Stimulated activated CD8-positive, alpha-beta memory T cell treated with anti-CD3 and anti-CD28 coated beads, Interleukin-2, amount 100 ng/mL, for 1 hour (primary cell): ENCODE results near the gene LIN7C.
"Not testable (repeated sequence)": the region's sequence is repeated elsewhere in the genome, so short reads cannot be mapped to it uniquely, and the experiment has no call there.

Experiments
- DNase-seq, 2 donors: peaks; one replicate each; pipeline ENCODE4 v3.0.0-alpha.2; 2020; ENCODE audit warnings: low read depth in 2 of 2

Gene LIN7C

DNA sequence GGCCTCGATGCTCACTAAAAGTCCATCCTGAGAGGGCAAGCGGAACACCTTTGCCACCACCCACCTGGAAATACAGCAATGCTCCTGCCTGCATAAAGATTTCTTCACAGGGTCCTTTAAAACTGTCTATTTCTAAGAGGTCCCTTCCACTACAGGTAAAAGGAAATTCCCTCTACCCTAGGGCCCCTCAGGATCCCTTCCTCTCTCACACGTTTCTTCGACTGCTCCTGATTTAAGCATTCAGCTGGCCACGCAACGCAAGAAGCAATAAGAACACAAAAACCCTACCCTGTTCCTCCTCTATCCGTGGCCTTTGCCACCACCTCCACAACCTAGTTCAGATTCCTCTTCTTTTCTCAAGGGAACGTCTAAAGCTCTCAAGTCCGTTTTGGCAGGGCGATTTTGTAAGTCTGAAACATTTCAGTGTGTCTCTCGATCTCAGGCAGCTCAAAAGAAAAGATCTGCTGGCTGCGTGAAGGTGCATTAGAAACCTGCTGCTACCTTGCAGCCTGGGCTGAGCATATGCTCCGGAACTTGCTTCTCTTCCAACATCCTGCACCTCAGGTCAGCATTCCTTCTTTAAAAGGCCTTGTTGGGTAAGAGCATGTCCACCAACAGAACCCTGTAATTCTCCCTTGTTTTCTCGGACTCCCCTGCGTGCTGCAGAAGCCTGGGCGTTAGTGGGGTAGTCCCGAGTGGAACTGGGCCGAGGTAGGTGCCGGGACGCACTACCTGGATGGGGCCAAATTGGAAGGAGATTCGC is 35.6 kb downstream of the LIN7C start:
- DNase-seq = no peak

DNA sequence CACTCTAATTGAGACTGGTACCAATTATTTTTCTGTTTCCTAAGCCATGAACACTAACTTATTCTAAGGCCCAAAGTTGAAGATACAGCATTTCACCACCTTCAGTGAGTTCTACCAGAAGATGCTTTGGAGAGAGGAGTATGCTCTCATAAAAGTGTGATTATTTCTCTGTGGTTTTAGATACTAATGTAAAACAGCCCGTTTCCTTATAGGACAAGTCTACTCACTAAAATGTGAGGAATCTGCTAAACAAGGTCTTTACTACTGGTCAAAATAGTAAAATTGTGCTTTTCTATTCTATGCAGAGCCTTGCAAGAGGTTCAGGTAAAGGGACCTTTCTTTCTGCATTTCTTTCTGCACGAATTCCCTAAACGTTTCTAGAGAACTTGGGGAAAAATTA is 36.4 kb downstream of the LIN7C start:
- DNase-seq = no peak

DNA sequence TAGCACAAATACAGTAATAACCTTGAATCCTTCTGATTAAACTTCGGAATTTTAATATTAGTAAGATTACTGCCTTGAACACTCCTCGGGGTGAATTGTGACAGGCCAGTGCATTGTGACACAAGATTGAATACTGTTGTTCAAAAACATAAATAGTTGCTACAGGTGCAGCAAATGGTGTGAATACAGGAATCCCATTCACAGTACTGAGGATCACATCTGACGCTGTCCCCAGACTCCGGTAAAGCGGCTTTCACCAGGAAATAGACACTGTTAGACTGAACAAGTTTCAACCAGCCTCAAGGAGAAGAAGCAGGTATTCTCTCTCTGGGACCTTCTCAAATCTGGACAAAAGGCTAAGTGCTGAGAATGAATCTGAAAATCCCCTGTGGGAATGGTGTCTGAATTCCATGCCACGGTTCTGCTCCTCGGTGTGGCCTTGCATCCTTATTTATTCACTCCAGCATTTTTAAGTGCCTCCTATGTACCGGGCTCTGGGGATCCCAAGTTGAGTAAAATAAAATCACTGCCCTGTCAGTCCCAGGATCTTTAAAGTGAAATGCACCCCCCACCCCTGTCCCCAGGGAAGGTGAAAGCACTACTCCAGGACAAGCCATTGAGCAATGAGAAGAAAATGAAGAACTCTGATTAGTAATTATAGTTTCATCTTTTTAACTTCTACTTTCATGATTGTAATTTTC is 37.4 kb downstream of the LIN7C start:
- no peak for DNase-seq

DNA sequence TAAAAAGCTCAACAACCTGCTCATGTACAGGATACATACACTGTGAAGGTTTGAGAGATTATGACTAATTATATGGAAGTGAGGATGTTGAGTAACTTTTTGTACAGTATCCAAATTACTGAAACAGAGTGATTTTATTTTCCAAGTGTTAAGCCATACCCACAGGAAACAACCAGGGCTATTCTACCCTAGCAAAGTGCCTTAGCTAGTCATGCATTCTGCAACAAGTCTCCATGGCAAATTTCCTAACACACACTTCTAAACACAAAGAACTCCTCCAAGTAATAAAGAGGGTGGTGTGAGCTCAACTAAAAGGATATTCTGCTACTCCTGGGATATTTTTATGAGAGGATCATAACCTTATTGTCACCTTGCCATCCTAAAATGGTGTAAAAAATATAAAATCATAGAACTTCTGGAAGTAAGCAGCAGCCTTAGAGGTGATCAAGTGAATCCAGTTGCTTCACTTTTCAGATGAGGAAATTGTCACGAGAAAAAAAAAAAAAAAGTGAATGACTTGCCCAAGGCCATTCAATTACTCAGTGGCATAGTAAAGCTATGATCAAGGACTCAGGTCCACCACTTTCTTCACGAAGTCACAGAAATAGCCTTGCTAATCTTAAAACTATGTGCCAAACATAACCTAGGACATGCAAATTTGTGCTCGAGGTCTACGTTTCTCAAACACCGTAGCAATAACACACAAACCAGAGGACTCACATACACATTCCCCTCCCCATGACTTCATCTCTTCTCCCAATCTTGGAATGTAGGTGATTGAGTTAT is 38.2 kb downstream of the LIN7C start:
- DNase-seq = no peak

DNA sequence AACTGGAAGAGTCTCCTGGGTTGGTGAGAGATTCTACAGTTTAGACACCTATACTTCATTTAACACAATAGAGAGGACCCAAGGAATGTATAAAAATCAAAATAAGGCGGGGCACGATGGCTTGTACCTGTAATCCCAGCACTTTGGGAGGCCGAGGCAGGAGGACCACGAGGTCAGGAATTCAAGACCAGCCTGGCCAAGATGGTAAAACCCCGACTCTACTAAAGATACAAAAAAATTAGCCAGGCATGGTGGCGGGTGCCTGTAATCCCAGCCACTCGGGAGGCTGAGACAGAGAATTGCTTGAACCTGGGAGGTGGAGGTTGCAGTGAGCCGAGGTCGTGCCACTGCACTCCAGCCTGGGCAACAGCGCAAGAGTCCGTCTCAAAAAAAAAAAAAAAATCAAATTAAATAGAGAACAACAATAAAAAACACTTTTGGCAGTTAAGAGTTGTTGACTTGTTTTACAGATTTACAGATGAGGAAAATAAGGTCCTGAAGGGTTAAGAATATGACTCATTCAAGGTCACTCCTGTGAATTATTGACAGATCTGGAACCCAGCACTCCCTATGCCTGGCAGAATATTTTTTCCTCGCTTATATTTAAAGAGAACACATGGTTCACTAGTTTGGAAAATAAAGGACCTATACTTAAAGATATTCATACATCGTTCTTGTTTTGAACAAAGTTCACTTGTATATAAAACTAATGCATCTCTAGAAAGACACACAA is 39.2 kb downstream of the LIN7C start:
- no peak for DNase-seq

DNA sequence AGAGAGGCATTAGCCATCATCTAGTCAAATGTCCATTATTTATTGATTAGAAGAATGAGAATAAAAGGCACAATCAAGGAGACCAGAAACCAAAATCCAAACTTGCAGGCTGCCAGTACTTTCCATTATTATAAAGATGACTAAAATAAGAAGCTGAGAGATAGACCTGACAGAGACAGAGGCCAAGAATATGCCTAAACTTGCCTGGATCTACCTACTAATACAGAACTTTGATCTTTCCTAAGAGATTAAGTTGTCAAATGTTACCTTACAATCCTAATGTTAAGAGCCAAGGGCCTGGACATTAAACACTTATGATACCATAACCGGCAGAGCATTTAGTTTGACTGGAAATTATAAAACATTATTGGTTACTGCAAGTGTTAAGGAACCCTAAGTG is 40.2 kb downstream of the LIN7C start:
- no peak for DNase-seq

DNA sequence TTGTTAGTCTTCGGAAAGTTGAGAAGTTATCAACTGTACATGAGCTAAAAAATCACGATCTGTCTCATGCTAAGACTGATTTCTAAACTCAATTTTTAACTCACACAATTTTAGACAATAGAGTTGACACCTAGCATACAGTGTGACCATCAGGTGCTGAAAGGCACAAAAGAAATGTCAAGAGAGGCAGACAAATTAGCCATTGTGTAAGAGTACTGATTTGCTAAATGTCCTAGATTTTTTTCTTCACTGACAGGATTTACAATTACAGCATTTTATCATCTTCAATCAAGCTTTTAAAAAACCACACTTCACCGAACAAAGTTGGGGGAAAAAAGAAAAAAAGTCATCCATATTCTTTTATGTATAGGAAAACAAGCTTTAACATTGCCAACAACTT is 40.9 kb downstream of the LIN7C start:
- no peak for DNase-seq

DNA sequence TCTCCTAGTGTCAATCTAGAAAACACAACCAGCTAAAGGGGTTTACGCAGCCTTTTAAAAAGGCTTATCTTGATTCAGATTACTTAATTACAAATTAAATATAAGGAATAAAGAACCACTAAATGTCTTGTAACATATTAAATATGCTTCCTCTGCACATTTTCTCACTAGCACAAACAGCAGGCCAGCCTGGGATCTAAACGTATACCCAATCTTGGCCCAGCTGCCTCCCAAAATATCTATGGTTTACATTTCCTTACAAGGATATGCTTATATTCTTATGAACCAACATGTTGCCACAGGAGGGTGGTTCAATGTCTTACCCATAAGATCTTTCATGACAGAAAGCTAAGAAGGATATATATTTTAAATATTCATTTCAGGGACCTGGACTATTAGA is 41.7 kb downstream of the LIN7C start:
- DNase-seq = no peak

DNA sequence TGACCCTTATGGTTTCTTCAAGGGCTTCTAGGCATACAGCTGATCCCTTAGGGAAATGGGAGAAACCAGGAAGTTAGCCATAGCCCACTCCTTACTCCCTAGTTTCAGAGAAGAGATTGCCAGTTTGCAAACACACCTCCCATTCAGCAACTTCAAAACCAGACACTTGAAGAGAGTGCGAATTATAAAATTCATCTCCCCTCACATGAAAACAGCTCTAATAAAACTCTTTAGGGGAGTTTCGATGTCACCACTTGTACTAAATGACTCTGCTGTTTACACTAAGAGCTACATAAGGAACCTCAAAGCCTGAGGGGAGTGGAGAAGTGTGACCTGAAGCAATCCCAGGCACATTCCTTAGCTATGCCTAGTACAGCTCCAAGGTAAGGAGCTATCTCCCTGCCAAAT is 42.3 kb downstream of the LIN7C start:
- DNase-seq = no peak

DNA sequence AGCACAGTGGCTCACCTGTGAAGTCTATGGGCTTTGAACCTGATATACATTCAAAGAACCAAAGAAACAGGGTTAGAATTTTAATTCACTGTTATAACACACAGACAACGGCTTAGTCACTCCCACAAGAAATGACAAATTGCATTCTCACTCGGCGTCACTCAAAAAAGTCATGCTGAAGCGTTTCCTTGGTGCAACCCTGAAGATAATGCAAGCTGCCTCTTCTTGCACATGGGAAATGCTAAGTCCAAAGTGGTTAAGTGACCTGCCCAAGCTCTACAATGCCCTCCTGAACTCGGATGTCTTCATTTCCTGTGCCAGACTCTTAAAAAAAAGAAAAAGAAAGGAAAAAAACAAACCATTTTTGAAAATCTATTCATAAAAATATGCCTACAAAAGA is 44.0 kb downstream of the LIN7C start:
- DNase-seq = no peak

DNA sequence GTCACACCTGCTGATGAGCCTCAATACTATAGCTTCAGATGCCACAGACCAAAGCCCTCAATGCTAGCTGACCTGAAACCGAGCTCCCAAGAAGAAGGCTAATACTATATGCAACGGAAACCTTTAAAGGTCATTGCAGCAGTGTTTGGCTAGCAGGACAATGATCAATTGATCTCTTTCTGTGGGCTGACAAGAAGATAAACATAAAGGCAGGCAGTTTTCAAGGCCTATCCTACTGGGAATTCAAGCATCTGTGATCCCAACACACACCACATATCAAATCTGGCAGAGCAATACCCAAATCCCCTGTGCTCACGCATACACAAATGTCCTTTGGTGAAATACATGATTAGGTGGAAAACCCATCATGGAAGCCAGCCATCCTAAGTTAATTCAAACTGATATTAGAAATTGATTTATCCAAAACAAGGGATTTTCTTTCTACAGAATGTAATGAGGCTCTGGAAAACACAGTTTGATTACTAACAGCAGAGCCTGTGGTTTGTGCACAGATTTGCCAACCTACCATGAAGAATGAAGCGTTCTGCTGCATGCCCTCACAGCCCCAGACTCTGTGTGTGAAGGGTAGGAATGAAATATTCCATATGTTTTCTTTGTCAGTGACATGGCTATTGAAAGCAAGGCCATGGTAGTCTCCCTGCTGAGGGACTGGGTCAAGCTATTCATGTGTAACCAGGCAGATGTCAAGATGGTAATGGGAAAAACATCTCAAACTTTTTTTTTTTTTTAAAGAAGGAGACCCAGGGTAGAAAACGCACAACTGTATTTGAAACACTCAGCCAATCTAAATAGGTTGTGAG is 46.2 kb downstream of the LIN7C start:
- DNase-seq = no peak

DNA sequence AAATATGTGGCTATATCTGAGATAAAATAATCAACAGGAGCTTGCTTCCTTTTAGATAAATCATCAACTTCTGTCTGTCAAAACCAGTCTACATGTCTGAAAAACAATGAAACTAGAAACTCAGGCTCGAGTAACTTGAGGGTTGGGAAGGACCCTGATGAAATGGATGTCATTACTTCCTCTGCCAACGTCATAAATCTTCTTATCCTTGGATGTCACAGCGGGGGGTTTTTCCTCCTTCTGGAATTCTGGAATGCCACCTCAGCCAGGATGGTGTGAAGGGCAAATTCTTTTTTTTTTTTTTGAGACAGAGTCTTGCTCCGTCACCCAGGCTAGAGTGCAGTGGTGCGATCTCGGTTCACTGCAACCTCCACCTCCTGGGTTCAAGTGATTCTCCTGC is 47.4 kb downstream of the LIN7C start:
- no peak for DNase-seq

DNA sequence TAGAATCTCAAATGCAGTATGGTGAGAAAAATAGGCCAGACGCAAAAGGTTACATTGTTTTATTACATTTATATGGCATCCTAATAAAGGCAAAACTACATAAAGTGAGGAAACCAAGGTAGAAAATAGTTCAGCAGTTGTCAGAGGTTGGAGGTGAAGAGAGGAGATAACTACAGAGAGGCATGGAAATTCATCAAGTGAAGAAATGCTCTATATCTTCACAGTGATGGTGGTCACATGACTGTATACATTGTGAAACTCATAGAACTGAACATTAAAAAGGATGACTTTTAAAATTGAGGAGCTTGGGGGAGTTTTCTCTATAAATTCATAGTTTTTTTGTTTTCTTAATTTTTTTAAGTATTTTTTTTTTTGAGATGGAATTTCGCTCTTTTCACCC is 48.4 kb downstream of the LIN7C start:
- DNase-seq = no peak

DNA sequence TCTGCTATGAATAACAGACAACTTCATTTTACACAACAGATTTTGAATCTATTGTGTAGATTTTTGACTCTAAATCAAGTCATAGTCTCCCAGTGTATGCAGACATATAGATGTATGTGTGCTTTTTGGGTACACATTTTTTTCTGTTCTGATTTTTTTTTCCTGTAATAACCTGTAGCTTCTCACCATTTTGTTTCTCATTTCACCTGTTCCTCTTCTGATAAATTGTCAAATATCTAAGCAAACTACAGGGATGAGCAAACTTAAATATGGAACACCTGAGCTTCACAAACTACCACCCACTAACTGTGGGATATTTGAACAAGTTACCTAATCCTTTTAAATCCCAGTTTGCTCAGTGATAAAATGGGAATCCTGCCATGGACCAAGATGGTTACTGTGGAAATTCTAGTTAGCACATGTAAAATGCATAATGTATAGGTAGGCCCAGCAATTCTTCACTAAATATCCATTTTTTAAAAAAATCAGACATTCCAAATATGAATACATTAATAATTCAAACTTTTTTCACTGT is 49.7 kb downstream of the LIN7C start:
- no peak for DNase-seq

DNA sequence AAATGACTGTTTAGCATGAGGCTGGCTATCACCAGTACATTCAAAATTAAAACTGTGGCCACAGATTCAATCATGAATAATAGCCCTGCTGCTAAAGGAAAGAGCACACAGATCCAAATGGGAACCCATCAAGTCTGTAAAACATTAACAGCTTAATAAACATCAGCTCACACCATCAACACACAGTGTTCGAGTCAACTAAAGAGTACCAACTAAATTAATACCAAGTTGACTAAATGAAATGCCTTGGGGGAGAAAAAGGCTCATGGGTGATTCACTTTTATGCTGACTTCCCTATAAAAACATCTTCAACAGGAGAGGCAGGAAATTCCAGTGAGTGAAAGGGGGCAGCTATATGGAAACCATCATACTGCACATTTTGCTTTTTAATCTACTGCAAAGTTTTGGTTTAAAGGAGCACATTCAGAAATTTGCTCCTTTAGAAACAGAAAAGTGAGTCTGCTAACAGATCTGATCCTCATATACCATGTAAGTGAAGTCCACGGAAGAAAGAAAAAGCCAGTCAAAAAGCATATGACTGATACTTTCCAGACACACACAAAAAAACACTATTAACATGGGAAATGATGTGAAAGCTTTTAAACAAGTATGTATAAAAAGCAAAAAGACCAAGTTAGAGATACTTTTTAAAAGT is 50.3 kb downstream of the LIN7C start:
- DNase-seq = no peak

DNA sequence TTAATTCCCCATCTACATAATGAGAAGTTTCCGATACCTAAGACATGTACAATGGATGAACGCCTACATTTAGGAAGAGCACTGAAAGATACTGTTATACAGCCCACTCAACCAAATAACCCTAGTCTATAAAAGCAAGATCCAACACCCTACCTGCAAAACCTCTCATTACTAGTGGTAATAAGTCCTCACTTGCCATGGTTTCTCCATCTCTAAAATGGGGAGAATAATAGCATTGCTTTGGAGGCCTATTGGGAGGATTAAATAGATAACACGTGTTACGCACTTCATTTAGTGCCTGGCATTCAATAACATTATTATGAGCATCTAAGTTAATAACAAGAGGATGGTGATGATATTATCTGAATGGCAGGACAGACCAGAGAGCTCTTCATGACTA is 50.9 kb downstream of the LIN7C start:
- no peak for DNase-seq

DNA sequence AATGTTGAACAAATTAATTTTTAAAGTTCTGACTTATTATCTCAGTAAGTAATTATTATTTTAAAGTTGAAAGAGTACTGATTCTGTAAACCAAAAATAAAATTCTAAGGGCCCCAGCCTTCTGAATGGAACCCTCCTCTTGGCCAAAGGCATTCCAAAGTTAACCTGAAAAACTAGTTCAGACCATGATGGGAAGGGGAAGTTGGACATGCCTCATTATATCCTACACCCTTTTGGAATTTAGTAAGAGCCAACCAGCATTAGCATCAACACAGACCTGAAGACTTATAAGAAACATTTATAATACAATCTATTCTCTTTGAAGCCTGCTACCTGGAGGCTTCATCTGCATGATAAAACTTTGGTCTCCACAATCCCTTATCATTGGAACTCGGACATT is 52.9 kb downstream of the LIN7C start:
- no peak for DNase-seq

DNA sequence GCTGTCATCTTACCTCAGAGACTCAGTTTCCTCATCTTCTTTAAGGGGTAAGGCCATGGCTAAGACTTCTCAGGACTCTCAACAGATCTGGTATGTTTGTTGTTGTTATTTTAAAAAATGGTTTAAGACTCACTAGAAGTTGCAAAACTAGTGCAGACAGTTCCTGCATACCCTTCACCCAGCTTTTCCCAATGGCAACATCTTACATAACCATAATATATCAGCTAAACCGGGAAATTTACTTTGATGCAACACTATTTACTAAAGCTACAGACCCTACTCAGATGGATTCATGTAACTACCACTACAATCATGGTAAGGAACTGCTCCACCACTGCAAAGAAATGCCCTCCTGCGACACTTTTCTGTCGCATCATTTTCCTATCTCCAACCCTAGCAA is 54.4 kb downstream of the LIN7C start:
- DNase-seq = no peak

DNA sequence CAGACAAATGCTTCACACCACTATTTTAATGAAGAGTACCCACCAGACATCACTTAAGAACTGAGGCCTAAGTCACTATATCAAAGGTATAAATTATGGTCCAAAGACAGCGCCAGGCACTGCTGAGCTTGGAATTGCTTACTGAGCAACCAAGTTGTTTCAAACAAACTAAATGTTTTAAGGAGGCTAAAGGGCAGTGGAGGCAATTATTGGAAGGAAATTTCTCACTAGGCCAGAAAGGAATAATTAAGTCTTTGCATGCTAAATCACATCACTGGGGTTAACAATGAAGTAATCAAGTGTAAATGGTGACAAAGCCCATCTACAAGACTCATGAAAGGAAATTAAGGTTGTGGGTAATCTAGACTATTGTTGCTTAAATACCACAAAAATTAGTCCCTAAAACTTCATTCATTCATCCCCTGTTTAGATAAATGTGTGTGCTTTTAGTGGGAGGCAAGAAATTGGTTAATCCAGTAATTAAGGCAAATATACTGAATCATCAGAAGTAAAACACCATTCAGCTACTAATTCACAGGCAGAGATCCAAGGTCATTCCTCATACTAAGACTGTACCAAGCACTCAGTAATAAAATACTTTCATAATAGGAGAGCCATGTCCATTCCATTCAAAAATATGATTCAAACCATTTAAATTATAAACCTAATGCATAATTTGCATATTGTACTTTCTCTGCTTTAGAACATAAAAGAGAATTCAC is 55.2 kb downstream of the LIN7C start:
- DNase-seq = no peak

DNA sequence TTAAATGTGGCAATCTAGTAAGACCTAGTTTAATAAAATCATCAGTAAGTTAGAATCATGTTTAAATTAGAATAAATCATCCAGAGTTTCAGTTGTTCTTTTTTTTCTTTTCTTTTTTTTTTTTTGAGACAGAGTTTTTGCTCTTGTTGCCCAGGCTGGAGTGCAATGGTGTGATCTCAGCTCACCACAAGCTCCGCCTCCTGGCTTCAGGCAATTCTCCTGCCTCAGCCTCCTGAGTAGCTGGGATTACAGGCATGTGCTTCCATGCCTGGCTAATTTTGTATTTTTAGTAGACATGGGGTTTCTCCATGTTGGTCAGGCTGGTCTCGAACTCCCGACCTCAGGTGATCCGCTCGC is 58.4 kb downstream of the LIN7C start:
- DNase-seq = not testable (repeated sequence)
